ENCODE measurements around the gene ANKRD10.
A peak's percentile ranks its signal among the peaks of the same experiment; 100 is the strongest.

ANKRD10 gene

GRCh38 chr13:110850006-110850405, 64.9 kb downstream of the ANKRD10 start:
- Histone ChIP-seq H3K14ac (ENCODE audit: low read length) (no peak overlapping the region), H3K36me3 (ENCODE audit: control insufficient read depth in 1 of 2, insufficient read depth in 2 of 2, low read length in 2 of 2) (no peaks in the 10 kb centered on the region), H3K79me2 (ENCODE audit: control insufficient read depth, insufficient read depth, low read length, poor library complexity) (no peaks in the 10 kb centered on the region), H4K91ac (ENCODE audit: low read depth, low read length) (no peak overlapping the region), H4K8ac (ENCODE audit: low read depth, low read length) (no peak overlapping the region), H4K12ac (ENCODE audit: low read depth, low read length) (no peak overlapping the region), H3K4ac (ENCODE audit: low read depth, low read length) (no peak overlapping the region), H3K79me1 (ENCODE audit: low read length) (no peaks in the 10 kb centered on the region), H2AFZ (ENCODE audit: insufficient read depth, low read length, poor library complexity) (no peak overlapping the region), H3K9me3 (ENCODE audit: insufficient read depth, low read depth, low read length) (peaks cover 2% of the 10 kb centered on the region), H3K23ac (ENCODE audit: low read length) (no peak overlapping the region), H3K27ac (ENCODE audit: low read depth, low read length) (no peak overlapping the region), H3K9ac (ENCODE audit: low read length) (no peak overlapping the region), H2AK5ac (ENCODE audit: low read length) (no peak overlapping the region), H3K18ac (ENCODE audit: low read length) (no peak overlapping the region), H3K4me1 (ENCODE audit: control insufficient read depth in 1 of 2, insufficient read depth in 2 of 2, low read length in 2 of 2) (peaks cover 5 to 7% of the 10 kb centered on the region in 2 experiments), H3K4me3 (ENCODE audit: low read depth, low read length) (no peak overlapping the region), H3K27me3 (ENCODE audit: insufficient read depth, low read length) (no peaks in the 10 kb centered on the region), H2BK120ac (ENCODE audit: insufficient read depth, low read length, poor library complexity) (no peak overlapping the region), H3K4me2 (ENCODE audit: low read length) (no peak overlapping the region), H2BK5ac (ENCODE audit: low read depth, low read length, poor library complexity) (no peak overlapping the region), H2BK12ac (ENCODE audit: low read length) (no peak overlapping the region)
- no CpG with 5 or more reads among the region's 4 CpGs for WGBS (ENCODE audit: extremely low coverage, insufficient coverage, insufficient read length)
- DNase-seq, result no peak

- Histone ChIP-seq H3K79me1 (ENCODE audit: low read length) (no peaks in the 10 kb centered on the region), H2AK5ac (ENCODE audit: low read length) (no peak overlapping the region), H3K4me3 (ENCODE audit: low read depth, low read length) (no peak overlapping the region), H2BK5ac (ENCODE audit: low read depth, low read length, poor library complexity) (no peak overlapping the region), H3K14ac (ENCODE audit: low read length) (no peak overlapping the region), H3K9ac (ENCODE audit: low read length) (no peak overlapping the region), H4K91ac (ENCODE audit: low read depth, low read length) (no peak overlapping the region), H4K8ac (ENCODE audit: low read depth, low read length) (no peak overlapping the region), H3K27me3 (ENCODE audit: insufficient read depth, low read length) (no peaks in the 10 kb centered on the region), H3K79me2 (ENCODE audit: control insufficient read depth, insufficient read depth, low read length, poor library complexity) (no peaks in the 10 kb centered on the region), H3K36me3 (ENCODE audit: control insufficient read depth in 1 of 2, insufficient read depth in 2 of 2, low read length in 2 of 2) (no peaks in the 10 kb centered on the region), H3K27ac (ENCODE audit: low read depth, low read length) (no peak overlapping the region), H3K4me2 (ENCODE audit: low read length) (no peak overlapping the region), H4K12ac (ENCODE audit: low read depth, low read length) (no peak overlapping the region), H3K4ac (ENCODE audit: low read depth, low read length) (no peak overlapping the region), H3K18ac (ENCODE audit: low read length) (no peak overlapping the region), H2BK120ac (ENCODE audit: insufficient read depth, low read length, poor library complexity) (no peak overlapping the region), H3K4me1 (ENCODE audit: control insufficient read depth in 1 of 2, insufficient read depth in 2 of 2, low read length in 2 of 2) (peaks cover 0 to 4% of the 10 kb centered on the region in 2 experiments), H2AFZ (ENCODE audit: insufficient read depth, low read length, poor library complexity) (no peak overlapping the region), H3K9me3 (ENCODE audit: insufficient read depth, low read depth, low read length) (peaks cover 3% of the 10 kb centered on the region), H3K23ac (ENCODE audit: low read length) (no peak overlapping the region), H2BK12ac (ENCODE audit: low read length) (no peak overlapping the region)
- DNase-seq, result no peak
- WGBS (ENCODE audit: extremely low coverage, insufficient coverage, insufficient read length), result no CpG with 5 or more reads among the region's 3 CpGs
These were observed 69.3 kb downstream of the ANKRD10 start for GRCh38 chr13:110845520-110845919.

- Histone ChIP-seq H2BK12ac (ENCODE audit: low read length) (no peak overlapping the region), H4K8ac (ENCODE audit: low read depth, low read length) (no peak overlapping the region), H3K79me2 (ENCODE audit: control insufficient read depth, insufficient read depth, low read length, poor library complexity) (no peaks in the 10 kb centered on the region), H4K12ac (ENCODE audit: low read depth, low read length) (no peak overlapping the region), H3K18ac (ENCODE audit: low read length) (no peak overlapping the region), H3K4me1 (ENCODE audit: control insufficient read depth in 1 of 2, insufficient read depth in 2 of 2, low read length in 2 of 2) (peaks cover 0 to 4% of the 10 kb centered on the region in 2 experiments), H3K4ac (ENCODE audit: low read depth, low read length) (no peak overlapping the region), H2AFZ (ENCODE audit: insufficient read depth, low read length, poor library complexity) (no peak overlapping the region), H3K14ac (ENCODE audit: low read length) (no peak overlapping the region), H2AK5ac (ENCODE audit: low read length) (no peak overlapping the region), H3K27me3 (ENCODE audit: insufficient read depth, low read length) (no peaks in the 10 kb centered on the region), H3K23ac (ENCODE audit: low read length) (no peak overlapping the region), H2BK5ac (ENCODE audit: low read depth, low read length, poor library complexity) (no peak overlapping the region), H3K79me1 (ENCODE audit: low read length) (no peaks in the 10 kb centered on the region), H3K4me3 (ENCODE audit: low read depth, low read length) (no peak overlapping the region), H3K36me3 (ENCODE audit: control insufficient read depth in 1 of 2, insufficient read depth in 2 of 2, low read length in 2 of 2) (no peaks in the 10 kb centered on the region), H2BK120ac (ENCODE audit: insufficient read depth, low read length, poor library complexity) (no peak overlapping the region), H3K4me2 (ENCODE audit: low read length) (no peak overlapping the region), H3K9ac (ENCODE audit: low read length) (no peak overlapping the region), H3K27ac (ENCODE audit: low read depth, low read length) (no peak overlapping the region), H3K9me3 (ENCODE audit: insufficient read depth, low read depth, low read length) (peaks cover 3% of the 10 kb centered on the region), H4K91ac (ENCODE audit: low read depth, low read length) (no peak overlapping the region)
- no CpG with 5 or more reads among the region's 3 CpGs for WGBS (ENCODE audit: extremely low coverage, insufficient coverage, insufficient read length)
- peak; percentile 84 to 94 for DNase-seq
These were observed 73.0 kb downstream of the ANKRD10 start for GRCh38 chr13:110841846-110842245.

- Histone ChIP-seq H2AFZ (ENCODE audit: insufficient read depth, low read length, poor library complexity) (no peak overlapping the region), H3K79me1 (ENCODE audit: low read length) (no peaks in the 10 kb centered on the region), H3K4me1 (ENCODE audit: control insufficient read depth in 1 of 2, insufficient read depth in 2 of 2, low read length in 2 of 2) (peaks cover 0 to 4% of the 10 kb centered on the region in 2 experiments), H2BK120ac (ENCODE audit: insufficient read depth, low read length, poor library complexity) (no peak overlapping the region), H3K9me3 (ENCODE audit: insufficient read depth, low read depth, low read length) (peaks cover 3% of the 10 kb centered on the region), H3K4me2 (ENCODE audit: low read length) (no peak overlapping the region), H2AK5ac (ENCODE audit: low read length) (no peak overlapping the region), H3K18ac (ENCODE audit: low read length) (no peak overlapping the region), H3K14ac (ENCODE audit: low read length) (no peak overlapping the region), H3K27ac (ENCODE audit: low read depth, low read length) (no peak overlapping the region), H3K36me3 (ENCODE audit: control insufficient read depth in 1 of 2, insufficient read depth in 2 of 2, low read length in 2 of 2) (no peaks in the 10 kb centered on the region), H3K27me3 (ENCODE audit: insufficient read depth, low read length) (no peaks in the 10 kb centered on the region), H2BK12ac (ENCODE audit: low read length) (no peak overlapping the region), H4K91ac (ENCODE audit: low read depth, low read length) (no peak overlapping the region), H3K4ac (ENCODE audit: low read depth, low read length) (no peak overlapping the region), H3K9ac (ENCODE audit: low read length) (no peak overlapping the region), H3K79me2 (ENCODE audit: control insufficient read depth, insufficient read depth, low read length, poor library complexity) (no peaks in the 10 kb centered on the region), H3K23ac (ENCODE audit: low read length) (no peak overlapping the region), H2BK5ac (ENCODE audit: low read depth, low read length, poor library complexity) (no peak overlapping the region), H4K12ac (ENCODE audit: low read depth, low read length) (no peak overlapping the region), H4K8ac (ENCODE audit: low read depth, low read length) (no peak overlapping the region), H3K4me3 (ENCODE audit: low read depth, low read length) (no peak overlapping the region)
- DNase-seq, result peak; percentile 25 to 78
- no CpG with 5 or more reads among the region's 2 CpGs for WGBS (ENCODE audit: extremely low coverage, insufficient coverage, insufficient read length)
These were observed 73.5 kb downstream of the ANKRD10 start for GRCh38 chr13:110841406-110841805.
